ENCODE measurements around the gene LITAF. TPM values are rescaled to one million over a fixed set of nuclear protein-coding genes. Genes with fewer than 3 reads are reported as not detected.

The LITAF gene
- total RNA-seq, 1 donor from 2014 or later: 102 TPM

DNA sequence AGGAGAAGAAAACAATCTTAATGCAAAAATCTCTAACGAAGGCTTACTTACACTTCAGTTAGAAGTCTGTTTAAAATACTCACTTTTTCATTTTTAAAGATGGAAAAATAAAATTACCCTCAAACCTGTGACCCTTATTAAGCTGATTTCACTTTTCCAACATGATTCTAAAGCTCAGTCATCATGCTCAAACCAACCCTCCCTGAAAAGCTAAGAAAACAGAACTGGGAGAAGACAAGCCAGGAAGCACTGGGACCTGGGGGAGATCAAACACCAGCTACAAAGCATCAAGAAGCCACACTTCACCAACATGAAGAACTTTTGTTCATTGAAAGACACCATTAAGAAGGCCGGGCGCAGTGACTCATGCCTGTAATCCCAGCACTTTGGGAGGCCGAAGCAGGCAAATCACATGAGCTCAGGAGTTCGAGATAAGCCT, 88.8 kb downstream of the LITAF start:
- intact Hi-C loops (cut with micrococcal nuclease): no loop called here

Other genes starting within 250 kb of the LITAF start
- gene RMI2, start 241.5 kb downstream of the LITAF start, total RNA-seq: 59.5 and 59.6 TPM in 2 replicates
- gene SNN, start 81.5 kb upstream of the LITAF start, total RNA-seq: 11.8 TPM in 2 replicates
- 50.8 and 51.1 TPM in 2 replicates for gene TXNDC11, start 155.9 kb upstream of the LITAF start, total RNA-seq
- 65.0 and 68.5 TPM in 2 replicates for gene ZC3H7A, start 210.3 kb upstream of the LITAF start, total RNA-seq

Data from T-helper 2 cell treated with Interferon-gamma antibody and Interleukin-4, amounts not matched to agents 100 ng/mL and 5 ng/mL, for 36 hours (primary cell).